ENCODE measurements around the gene SEC31A. TPM values are rescaled to one million over a fixed set of nuclear protein-coding genes. Genes with fewer than 3 reads are reported as not detected.
"Not testable (repeated sequence)": the region's sequence is repeated elsewhere in the genome, so short reads cannot be mapped to it uniquely, and the experiment has no call there.

Gene SEC31A
- total RNA-seq, 4 donors from 2014 or later, result 118 to 197 (median 153) TPM

GRCh38 chr4:82868572-82868971 is 22.4 kb downstream of the SEC31A start:
- H3K27me3 ChIP-seq, result no peaks in the 10 kb centered on the region
- no peak for TF ChIP-seq POLR2AphosphoS5 (IDR thresholded peaks at IDR 0.05)
- TF ChIP-seq EP300 (IDR thresholded peaks at IDR 0.05), result no peak
- TF ChIP-seq POLR2A (IDR thresholded peaks at IDR 0.05), result no peak
- TF ChIP-seq CTCF (IDR thresholded peaks at IDR 0.05), result no peak
- WGBS, 2 donors (ENCODE audit: low coverage in 1 of 2), result 92 to 100% methylated on average over 5 of the region's 5 CpGs

GRCh38 chr4:82866706-82867385 is 24.1 kb downstream of the SEC31A start:
- 71 to 75% methylated on average over 8 of the region's 8 CpGs for WGBS, 2 donors (ENCODE audit: low coverage in 1 of 2)
- TF ChIP-seq CTCF (IDR thresholded peaks at IDR 0.05), result no peak
- TF ChIP-seq POLR2AphosphoS5 (IDR thresholded peaks at IDR 0.05), result no peak
- TF ChIP-seq EP300 (IDR thresholded peaks at IDR 0.05), result no peak
- TF ChIP-seq POLR2A (IDR thresholded peaks at IDR 0.05), result no peak
- Histone ChIP-seq H3K27ac (peak overlapping the region in 1 of 4 donors; percentile 38), H3K27me3 (no peaks in the 10 kb centered on the region), H3K36me3 (peaks cover 8 to 97% of the 10 kb centered on the region in 2 donors), H3K4me1 (peaks cover 0 to 11% (median 0%) of the 10 kb centered on the region in 3 donors), H3K9me3 (no peaks in the 10 kb centered on the region), H3K4me3 (no peak overlapping the region)
- no peak for ATAC-seq

More at GRCh38 chr4:82868572-82868971, 22.4 kb downstream of the SEC31A start:
- Histone ChIP-seq H3K4me3 (no peak overlapping the region), H3K27ac (no peak overlapping the region), H3K4me1 (peaks cover 0 to 11% (median 0%) of the 10 kb centered on the region in 3 donors), H3K9me3 (no peaks in the 10 kb centered on the region), H3K36me3 (peaks cover 8 to 96% of the 10 kb centered on the region in 2 donors)
- ATAC-seq, result no peak

GRCh38 chr4:82866033-82866432 is 24.9 kb downstream of the SEC31A start:
- not testable (repeated sequence) for H3K9me3 ChIP-seq, ATAC-seq, H3K27me3 ChIP-seq, H3K4me3 ChIP-seq
- 58 to 63% methylated on average over 4 to 6 of the region's 6 CpGs for WGBS, 2 donors (ENCODE audit: low coverage in 1 of 2)
- Histone ChIP-seq H3K4me1 (peaks cover 0 to 11% (median 0%) of the 10 kb centered on the region in 3 donors), H3K36me3 (peaks cover 8 to 97% of the 10 kb centered on the region in 2 donors), H3K27ac (peak overlapping the region; percentile 11 to 45 (median 35))

- Histone ChIP-seq H3K4me3 (no peak overlapping the region), H3K4me1 (peaks cover 0 to 11% (median 0%) of the 10 kb centered on the region in 3 donors), H3K36me3 (peaks cover 8 to 95% of the 10 kb centered on the region in 2 donors), H3K27me3 (no peaks in the 10 kb centered on the region), H3K27ac (peak overlapping the region in 2 of 4 donors; percentile 38 to 45), H3K9me3 (no peaks in the 10 kb centered on the region)
- 13 to 33% methylated on average over 1 of the region's 1 CpG for WGBS, 2 donors (ENCODE audit: low coverage in 1 of 2)
- no peak for TF ChIP-seq POLR2A (IDR thresholded peaks at IDR 0.05)
- no peak for TF ChIP-seq CTCF (IDR thresholded peaks at IDR 0.05)
- TF ChIP-seq EP300 (IDR thresholded peaks at IDR 0.05), result no peak
- no peak for TF ChIP-seq POLR2AphosphoS5 (IDR thresholded peaks at IDR 0.05)
- peak; percentile 76 for ATAC-seq
Observed at GRCh38 chr4:82865592-82865991, 25.4 kb downstream of the SEC31A start.

GRCh38 chr4:82864336-82864979 is 26.5 kb downstream of the SEC31A start:
- Histone ChIP-seq H3K4me1 (peaks cover 0 to 11% (median 0%) of the 10 kb centered on the region in 3 donors), H3K36me3 (peaks cover 8 to 90% of the 10 kb centered on the region in 2 donors), H3K9me3 (no peaks in the 10 kb centered on the region), H3K4me3 (no peak overlapping the region), H3K27me3 (no peaks in the 10 kb centered on the region), H3K27ac (peak overlapping the region in 1 of 4 donors; percentile 15)
- no peak for TF ChIP-seq CTCF (IDR thresholded peaks at IDR 0.05)
- no peak for TF ChIP-seq EP300 (IDR thresholded peaks at IDR 0.05)
- no peak for TF ChIP-seq POLR2AphosphoS5 (IDR thresholded peaks at IDR 0.05)
- no peak for TF ChIP-seq POLR2A (IDR thresholded peaks at IDR 0.05)
- 80 to 85% methylated on average over 4 to 6 of the region's 6 CpGs for WGBS, 2 donors (ENCODE audit: low coverage in 1 of 2)
- ATAC-seq, result no peak
